GM12873 (cell line): ENCODE data around the gene SHROOM1.

ENCODE experiments used
- TF ChIP-seq, protein P1 (sequence below): IDR thresholded peaks from 2 replicates; pipeline ENCODE4 v1.5.1; 2012; ENCODE audit warnings: low read depth, mild to moderate bottlenecking, moderate library complexity, low read length, control low read depth; ENCODE audit not compliant: insufficient read depth; ENCODE audit errors: missing control alignments

The SHROOM1 gene

GRCh38 chr5:132821791-132822190 lies 8.7 kb downstream of the SHROOM1 start:
- TF ChIP-seq, protein P1, sequence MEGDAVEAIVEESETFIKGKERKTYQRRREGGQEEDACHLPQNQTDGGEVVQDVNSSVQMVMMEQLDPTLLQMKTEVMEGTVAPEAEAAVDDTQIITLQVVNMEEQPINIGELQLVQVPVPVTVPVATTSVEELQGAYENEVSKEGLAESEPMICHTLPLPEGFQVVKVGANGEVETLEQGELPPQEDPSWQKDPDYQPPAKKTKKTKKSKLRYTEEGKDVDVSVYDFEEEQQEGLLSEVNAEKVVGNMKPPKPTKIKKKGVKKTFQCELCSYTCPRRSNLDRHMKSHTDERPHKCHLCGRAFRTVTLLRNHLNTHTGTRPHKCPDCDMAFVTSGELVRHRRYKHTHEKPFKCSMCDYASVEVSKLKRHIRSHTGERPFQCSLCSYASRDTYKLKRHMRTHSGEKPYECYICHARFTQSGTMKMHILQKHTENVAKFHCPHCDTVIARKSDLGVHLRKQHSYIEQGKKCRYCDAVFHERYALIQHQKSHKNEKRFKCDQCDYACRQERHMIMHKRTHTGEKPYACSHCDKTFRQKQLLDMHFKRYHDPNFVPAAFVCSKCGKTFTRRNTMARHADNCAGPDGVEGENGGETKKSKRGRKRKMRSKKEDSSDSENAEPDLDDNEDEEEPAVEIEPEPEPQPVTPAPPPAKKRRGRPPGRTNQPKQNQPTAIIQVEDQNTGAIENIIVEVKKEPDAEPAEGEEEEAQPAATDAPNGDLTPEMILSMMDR, result no peak

- TF ChIP-seq, protein P1, result no peak
Measured at GRCh38 chr5:132821350-132821749, 9.1 kb downstream of the SHROOM1 start.

DNA sequence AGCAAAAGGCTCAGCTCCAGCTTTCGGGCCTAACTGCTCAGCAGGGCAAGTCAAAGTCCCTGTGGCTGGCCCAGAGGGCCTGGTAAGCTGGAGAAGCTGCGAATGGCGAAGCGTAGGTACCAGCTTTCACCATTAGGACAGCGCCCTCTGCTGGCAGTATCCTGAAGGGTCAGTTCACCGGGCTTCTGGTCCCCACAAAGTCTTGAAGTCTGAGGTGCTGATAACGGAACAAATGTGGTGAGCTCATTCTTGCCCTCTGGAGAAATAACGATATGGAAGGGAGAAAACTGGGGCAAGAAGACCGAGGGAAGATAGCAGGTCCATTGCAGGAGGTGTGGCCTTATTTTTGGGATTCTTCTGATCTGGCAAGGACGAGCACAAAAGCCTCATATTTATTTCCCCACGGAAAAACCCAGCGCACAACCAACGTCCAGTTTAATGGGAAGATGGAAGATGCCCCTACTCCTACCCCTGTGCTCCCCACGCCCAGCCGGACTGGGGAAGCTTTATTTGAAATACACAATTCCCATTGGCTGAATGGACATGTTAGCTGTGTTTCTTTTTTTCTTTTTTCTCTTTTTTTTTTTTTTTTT lies 10.2 kb downstream of the SHROOM1 start:
- TF ChIP-seq, protein P1, result peak; percentile 94

- TF ChIP-seq, protein P1, result no peak
Measured at GRCh38 chr5:132819468-132819867, 11.0 kb downstream of the SHROOM1 start.

GRCh38 chr5:132817011-132817410 lies 13.4 kb downstream of the SHROOM1 start:
- TF ChIP-seq, protein P1, result no peak

DNA sequence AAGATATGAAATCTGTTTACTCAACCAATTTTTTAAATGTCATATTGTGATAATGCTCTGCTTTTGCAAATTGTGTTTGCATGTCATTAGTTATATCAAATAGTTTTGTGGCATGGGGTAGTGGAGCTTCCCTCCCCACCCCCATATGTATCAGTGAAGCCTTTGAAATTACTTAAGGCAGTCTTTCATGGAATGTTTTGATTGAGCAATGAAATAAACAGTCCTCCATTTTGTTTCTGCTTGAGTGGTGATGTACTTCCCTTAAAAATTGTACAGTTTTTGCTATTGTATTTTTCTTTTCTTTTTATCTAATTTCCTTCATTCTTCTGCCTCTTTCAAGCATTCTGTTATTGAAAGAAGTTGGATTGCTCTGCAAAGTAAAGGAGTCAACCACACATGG lies 13.9 kb downstream of the SHROOM1 start:
- TF ChIP-seq, protein P1, result no peak

DNA sequence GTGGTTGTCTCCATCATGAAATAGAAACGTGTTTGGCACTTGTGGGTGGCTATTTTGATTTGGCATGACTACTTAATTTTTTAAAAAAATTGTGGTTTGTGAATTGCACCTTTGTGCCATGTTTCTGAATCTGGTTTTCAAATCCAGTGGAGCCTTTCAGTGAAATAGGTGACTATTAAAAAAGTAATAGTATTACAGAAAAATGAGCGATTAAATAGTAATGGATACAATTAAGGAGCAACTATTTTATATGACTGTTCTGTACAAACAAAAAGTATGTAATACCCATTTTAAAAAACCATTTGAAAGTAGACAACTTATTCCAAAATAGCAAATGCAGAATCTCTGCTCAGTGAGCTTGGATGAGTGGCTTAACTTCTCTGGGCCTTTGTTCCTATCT lies 14.4 kb downstream of the SHROOM1 start:
- TF ChIP-seq, protein P1, result no peak

GRCh38 chr5:132815454-132815853 lies 15.0 kb downstream of the SHROOM1 start:
- TF ChIP-seq, protein P1, result no peak
